ENCODE measurements around the gene OR6B1. TPM values are rescaled to one million over a fixed set of nuclear protein-coding genes. Genes with fewer than 3 reads are reported as not detected.
"Not testable (repeated sequence)": the region's sequence is repeated elsewhere in the genome, so short reads cannot be mapped to it uniquely, and the experiment has no call there.

OR6B1 gene
- total RNA-seq, 2 donors from 2014 or later, result not detected

DNA sequence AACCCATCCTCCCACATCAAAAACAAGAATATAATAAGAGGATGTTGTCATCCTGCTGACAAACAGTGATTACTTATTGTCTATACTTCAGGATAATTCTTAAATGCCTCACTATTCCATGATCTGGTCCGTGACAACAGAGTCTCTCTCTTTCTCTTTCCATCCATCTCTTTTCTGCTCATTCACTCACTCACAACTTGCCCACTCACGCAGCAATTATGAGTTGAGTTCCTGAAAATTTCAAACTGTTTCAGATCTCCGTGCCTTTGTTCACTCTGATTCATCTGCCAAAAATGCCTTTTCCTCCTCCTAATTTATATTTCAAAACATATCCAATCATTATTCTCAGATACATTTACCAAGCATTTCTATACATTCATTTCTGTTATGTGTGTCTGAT lies 1.4 kb downstream of the OR6B1 start:
- Histone ChIP-seq H3K27ac (no peak overlapping the region), H3K4me3 (no peak overlapping the region), H3K4me1 (peaks cover 5% of the 10 kb centered on the region), H3K27me3 (no peaks in the 10 kb centered on the region), H3K9me3 (no peaks in the 10 kb centered on the region), H3K36me3 (replicated peaks in 1 of 2; ENCODE audit: insufficient read depth in 1 of 2, low read depth in 2 of 2) (no peaks in the 10 kb centered on the region)
- DNase-seq (no peak), ATAC-seq (no peak)
- WGBS, 2 donors, result 76 to 82% methylated on average over 3 of the region's 3 CpGs
- intact Hi-C loops (cut with DNase I), result no loop called here
- no peak for TF ChIP-seq POLR2A (IDR thresholded peaks at IDR 0.05)
- TF ChIP-seq, protein P1, sequence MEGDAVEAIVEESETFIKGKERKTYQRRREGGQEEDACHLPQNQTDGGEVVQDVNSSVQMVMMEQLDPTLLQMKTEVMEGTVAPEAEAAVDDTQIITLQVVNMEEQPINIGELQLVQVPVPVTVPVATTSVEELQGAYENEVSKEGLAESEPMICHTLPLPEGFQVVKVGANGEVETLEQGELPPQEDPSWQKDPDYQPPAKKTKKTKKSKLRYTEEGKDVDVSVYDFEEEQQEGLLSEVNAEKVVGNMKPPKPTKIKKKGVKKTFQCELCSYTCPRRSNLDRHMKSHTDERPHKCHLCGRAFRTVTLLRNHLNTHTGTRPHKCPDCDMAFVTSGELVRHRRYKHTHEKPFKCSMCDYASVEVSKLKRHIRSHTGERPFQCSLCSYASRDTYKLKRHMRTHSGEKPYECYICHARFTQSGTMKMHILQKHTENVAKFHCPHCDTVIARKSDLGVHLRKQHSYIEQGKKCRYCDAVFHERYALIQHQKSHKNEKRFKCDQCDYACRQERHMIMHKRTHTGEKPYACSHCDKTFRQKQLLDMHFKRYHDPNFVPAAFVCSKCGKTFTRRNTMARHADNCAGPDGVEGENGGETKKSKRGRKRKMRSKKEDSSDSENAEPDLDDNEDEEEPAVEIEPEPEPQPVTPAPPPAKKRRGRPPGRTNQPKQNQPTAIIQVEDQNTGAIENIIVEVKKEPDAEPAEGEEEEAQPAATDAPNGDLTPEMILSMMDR (IDR thresholded peaks at IDR 0.05), result no peak

DNA sequence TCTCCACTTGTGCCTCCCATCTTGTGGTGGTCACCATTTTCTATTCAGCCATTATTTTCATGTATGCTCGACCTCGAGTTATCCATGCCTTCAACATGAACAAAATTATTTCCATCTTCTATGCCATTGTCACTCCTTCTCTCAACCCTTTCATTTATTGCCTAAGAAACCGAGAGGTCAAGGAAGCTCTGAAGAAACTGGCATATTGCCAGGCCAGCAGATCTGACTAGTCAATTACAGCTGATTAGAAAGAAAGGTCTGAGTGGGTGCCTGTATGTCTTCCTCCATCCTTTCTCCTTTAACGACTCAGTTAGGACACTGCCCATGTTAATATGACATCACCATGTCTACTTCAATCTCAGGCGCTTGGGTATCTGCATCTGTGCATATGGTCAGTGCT lies 4.6 kb downstream of the OR6B1 start:
- DNase-seq (no peak), ATAC-seq (no peak)
- no peak overlapping the region for H3K27ac ChIP-seq
- H3K4me1 ChIP-seq, result no peaks in the 10 kb centered on the region
- H3K4me3 ChIP-seq, result no peak overlapping the region
- H3K27me3 ChIP-seq, result no peaks in the 10 kb centered on the region
- TF ChIP-seq, protein P1 (IDR thresholded peaks at IDR 0.05), result no peak
- no peak for TF ChIP-seq POLR2A (IDR thresholded peaks at IDR 0.05)
- H3K9me3 ChIP-seq, result no peaks in the 10 kb centered on the region
- no peaks in the 10 kb centered on the region for H3K36me3 ChIP-seq (replicated peaks in 1 of 2; ENCODE audit: insufficient read depth in 1 of 2, low read depth in 2 of 2)
- WGBS, 2 donors, result 78 to 80% methylated on average over 5 of the region's 5 CpGs
- intact Hi-C loops (cut with DNase I), result no loop called here

DNA sequence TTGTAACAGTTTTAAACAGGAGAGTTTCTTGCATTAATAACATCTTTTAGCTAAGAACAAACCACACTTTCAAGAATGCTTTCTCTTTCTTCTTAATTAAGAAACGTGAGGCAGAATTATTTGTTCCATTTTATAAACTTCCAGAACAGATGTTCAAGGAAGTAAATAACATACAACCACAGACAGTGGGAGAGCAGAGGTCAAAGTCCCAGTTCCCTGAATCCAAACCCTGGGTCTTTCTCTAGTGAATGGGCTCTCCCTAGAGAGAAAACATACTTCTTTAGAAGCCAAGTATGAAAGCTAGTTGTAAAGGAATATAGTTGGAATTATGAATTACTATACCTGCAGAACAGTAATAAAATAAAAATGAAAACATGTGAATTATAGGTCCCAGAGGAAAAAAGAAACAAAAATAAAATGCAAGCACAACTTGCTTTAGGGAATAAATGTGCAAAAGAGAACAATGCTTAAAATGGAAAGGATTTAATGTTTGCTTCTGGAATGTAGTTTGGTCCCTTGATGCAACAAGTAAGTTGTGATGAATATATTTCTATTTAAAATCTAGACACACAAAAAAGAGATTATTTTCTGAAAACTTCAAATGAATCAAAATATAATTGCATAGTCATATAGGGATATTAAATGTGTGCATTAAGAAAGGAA lies 6.0 kb downstream of the OR6B1 start:
- Histone ChIP-seq H3K4me3 (no peak overlapping the region), H3K27me3 (no peaks in the 10 kb centered on the region), H3K27ac (no peak overlapping the region), H3K9me3 (no peaks in the 10 kb centered on the region), H3K36me3 (replicated peaks in 1 of 2; ENCODE audit: insufficient read depth in 1 of 2, low read depth in 2 of 2) (no peaks in the 10 kb centered on the region), H3K4me1 (no peaks in the 10 kb centered on the region)
- intact Hi-C loops (cut with DNase I), result no loop called here
- TF ChIP-seq POLR2A (IDR thresholded peaks at IDR 0.05), result no peak
- no peak for DNase-seq
- ATAC-seq, result no peak
- 28 to 32% methylated on average over 1 of the region's 1 CpG for WGBS, 2 donors

DNA sequence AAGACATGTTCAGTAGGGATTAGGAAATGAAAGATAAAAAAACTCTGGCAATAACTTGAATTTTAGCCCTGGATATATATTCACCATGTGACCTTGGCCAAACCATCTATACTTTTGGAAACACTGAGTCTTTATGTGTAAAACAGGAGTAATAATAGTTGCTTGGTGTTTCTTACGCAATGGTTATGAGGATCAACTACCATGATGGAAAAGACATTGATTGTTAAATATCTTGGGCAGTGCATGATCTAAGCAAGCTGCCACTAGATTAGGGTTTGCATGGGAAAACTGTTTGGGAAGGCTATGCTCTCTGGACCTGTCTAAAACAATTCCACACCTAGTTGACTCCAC lies 6.5 kb downstream of the OR6B1 start:
- no peak for DNase-seq
- TF ChIP-seq POLR2A (IDR thresholded peaks at IDR 0.05), result no peak
- Histone ChIP-seq H3K4me3 (no peak overlapping the region), H3K27ac (no peak overlapping the region), H3K36me3 (replicated peaks in 1 of 2; ENCODE audit: insufficient read depth in 1 of 2, low read depth in 2 of 2) (no peaks in the 10 kb centered on the region), H3K4me1 (no peaks in the 10 kb centered on the region), H3K9me3 (no peaks in the 10 kb centered on the region), H3K27me3 (no peaks in the 10 kb centered on the region)
- WGBS, 2 donors, result 88 to 96% methylated on average over 1 of the region's 1 CpG
- no peak for ATAC-seq
- intact Hi-C loops (cut with DNase I), result no loop called here

DNA sequence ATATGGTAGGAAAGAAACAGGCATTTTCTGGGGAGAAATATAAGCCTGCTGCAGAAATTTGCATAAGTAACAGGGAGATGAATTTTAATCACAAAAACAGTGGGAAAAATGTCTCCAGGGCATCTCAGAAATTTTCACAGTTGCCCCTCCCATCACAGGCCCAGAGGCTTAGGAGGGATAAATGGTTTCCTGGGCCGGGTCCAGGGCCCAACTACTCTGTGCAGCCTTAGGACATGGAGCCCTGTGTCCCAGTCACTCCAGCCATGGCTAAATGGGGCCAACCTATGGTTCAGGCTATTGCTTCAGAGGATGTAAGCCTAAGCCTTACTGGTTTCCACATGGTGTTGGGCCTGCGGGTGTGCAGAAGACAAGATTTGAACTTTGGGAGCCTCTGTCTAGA lies 9.2 kb downstream of the OR6B1 start:
- no peaks in the 10 kb centered on the region for H3K4me1 ChIP-seq
- DNase-seq, result no peak
- TF ChIP-seq POLR2A (IDR thresholded peaks at IDR 0.05), result no peak
- TF ChIP-seq, protein P1 (IDR thresholded peaks at IDR 0.05), result no peak
- H3K27ac ChIP-seq, result no peak overlapping the region
- no peak for ATAC-seq
- intact Hi-C loops (cut with DNase I), result no loop called here
- WGBS, 2 donors, result 81 to 82% methylated on average over 2 of the region's 2 CpGs
- no peaks in the 10 kb centered on the region for H3K27me3 ChIP-seq
- no peak overlapping the region for H3K4me3 ChIP-seq
- H3K36me3 ChIP-seq (replicated peaks in 1 of 2; ENCODE audit: insufficient read depth in 1 of 2, low read depth in 2 of 2), result no peaks in the 10 kb centered on the region
- no peaks in the 10 kb centered on the region for H3K9me3 ChIP-seq

DNA sequence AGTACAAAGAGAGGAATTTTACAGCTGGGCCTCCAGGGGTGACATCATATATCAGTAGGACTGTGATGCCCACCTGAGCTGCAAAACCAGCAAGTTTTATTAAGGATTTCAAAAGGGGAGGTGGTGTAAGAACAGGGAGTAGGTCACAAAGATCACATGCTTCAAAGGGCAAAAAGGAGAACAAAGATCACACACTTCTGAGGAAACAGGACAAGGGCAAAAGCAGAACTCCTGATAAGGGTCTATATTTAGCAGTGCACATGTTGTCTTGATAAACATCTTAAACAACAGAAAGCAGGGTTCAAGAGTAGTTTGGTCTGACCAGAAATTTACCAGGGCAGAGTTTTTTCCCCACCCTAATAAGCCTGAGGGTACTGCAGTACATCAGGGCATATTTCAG lies 9.9 kb downstream of the OR6B1 start:
- DNase-seq; H3K4me1 ChIP-seq; H3K27ac ChIP-seq; intact Hi-C loops (cut with DNase I); H3K27me3 ChIP-seq; H3K36me3 ChIP-seq (replicated peaks in 1 of 2; ENCODE audit: insufficient read depth in 1 of 2, low read depth in 2 of 2); H3K9me3 ChIP-seq; H3K4me3 ChIP-seq; ATAC-seq: not testable (repeated sequence)

DNA sequence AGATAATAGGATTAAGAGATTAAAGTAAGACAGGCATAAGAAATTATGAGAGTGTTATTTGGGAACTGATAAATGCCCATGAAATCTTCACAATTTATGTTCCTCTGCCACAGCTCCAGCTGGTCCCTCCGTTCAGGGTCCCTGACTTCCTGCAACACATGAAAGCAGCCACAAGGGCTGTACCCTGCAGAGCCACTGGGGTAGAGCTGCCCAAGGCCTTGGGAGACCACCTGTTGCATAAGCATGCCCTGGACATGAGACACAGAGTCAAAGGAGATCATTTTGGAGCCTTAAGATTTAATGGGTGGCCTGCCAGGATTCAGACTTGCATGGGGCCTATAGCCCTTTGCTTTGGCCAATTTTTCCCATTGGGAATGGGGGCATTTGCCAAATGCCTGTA lies 10.7 kb downstream of the OR6B1 start:
- H3K4me3 ChIP-seq; H3K4me1 ChIP-seq; DNase-seq; H3K27ac ChIP-seq; H3K9me3 ChIP-seq; H3K27me3 ChIP-seq; ATAC-seq; H3K36me3 ChIP-seq (replicated peaks in 1 of 2; ENCODE audit: insufficient read depth in 1 of 2, low read depth in 2 of 2); intact Hi-C loops (cut with DNase I): not testable (repeated sequence)
- WGBS, 2 donors, result 81 to 95% methylated on average over 1 of the region's 1 CpG

Data from body of pancreas (tissue), 4 donors.